ENCODE measurements around the gene CIRBP. TPM values are rescaled to one million over a fixed set of nuclear protein-coding genes. Genes with fewer than 3 reads are reported as not detected.

Gene CIRBP
- total and polyA plus RNA-seq, 3 donors from 2014 or later, result 483 to 661 (median 621) TPM

DNA sequence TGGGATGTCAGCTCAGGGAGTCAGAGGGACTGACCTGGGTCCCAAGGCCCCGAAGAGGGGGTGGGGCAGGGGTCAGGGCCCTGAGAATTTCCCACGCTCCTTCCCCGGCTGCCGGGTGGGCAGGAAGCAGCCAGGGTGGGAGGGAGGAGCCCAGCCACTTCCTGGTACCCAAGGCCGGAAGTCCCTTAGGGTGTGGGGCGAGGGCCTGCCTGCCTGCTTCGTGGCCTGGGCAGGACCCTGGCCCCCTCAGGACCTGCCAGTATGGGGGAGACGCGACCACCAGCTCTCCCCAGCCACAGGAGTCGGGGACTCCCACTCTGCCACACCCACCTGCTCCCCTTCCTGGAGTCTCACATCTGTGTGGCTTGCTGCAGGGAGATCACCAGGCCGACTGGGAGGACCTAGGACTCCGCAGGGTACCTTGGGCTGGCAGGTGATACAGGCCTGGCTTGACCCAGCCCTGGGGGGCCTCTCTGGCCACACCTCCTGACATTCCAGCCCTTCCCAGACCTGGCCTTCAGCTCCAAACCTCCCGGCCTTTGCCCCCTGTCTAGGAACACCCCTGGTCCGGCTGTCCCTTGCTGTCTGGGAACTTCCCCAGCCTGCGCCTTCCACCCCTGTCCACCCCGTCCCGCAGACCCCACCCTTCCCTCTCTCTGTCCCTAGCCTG, 9.8 kb upstream of the CIRBP start:
- Histone ChIP-seq H3K4me1 (peaks cover 62% of the 10 kb centered on the region), H3K36me3 (ENCODE audit: low read depth, missing control alignments) (no peaks in the 10 kb centered on the region), H3K27ac (peak overlapping the region; percentile 88 to 91), H3K27me3 (no peaks in the 10 kb centered on the region), H3K4me3 (no peak overlapping the region), H3K9me3 (no peaks in the 10 kb centered on the region)
- 29 to 45% methylated on average over 6 to 17 of the region's 17 CpGs for WGBS, 2 donors
- intact Hi-C loops (cut with DNase I; ENCODE audit: low total_unique reads), result no loop called here
- TF ChIP-seq, protein P1, sequence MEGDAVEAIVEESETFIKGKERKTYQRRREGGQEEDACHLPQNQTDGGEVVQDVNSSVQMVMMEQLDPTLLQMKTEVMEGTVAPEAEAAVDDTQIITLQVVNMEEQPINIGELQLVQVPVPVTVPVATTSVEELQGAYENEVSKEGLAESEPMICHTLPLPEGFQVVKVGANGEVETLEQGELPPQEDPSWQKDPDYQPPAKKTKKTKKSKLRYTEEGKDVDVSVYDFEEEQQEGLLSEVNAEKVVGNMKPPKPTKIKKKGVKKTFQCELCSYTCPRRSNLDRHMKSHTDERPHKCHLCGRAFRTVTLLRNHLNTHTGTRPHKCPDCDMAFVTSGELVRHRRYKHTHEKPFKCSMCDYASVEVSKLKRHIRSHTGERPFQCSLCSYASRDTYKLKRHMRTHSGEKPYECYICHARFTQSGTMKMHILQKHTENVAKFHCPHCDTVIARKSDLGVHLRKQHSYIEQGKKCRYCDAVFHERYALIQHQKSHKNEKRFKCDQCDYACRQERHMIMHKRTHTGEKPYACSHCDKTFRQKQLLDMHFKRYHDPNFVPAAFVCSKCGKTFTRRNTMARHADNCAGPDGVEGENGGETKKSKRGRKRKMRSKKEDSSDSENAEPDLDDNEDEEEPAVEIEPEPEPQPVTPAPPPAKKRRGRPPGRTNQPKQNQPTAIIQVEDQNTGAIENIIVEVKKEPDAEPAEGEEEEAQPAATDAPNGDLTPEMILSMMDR (IDR thresholded peaks at IDR 0.05), result no peak
- TF ChIP-seq POLR2A (IDR thresholded peaks at IDR 0.05), result no peak
- no peak for DNase-seq

DNA sequence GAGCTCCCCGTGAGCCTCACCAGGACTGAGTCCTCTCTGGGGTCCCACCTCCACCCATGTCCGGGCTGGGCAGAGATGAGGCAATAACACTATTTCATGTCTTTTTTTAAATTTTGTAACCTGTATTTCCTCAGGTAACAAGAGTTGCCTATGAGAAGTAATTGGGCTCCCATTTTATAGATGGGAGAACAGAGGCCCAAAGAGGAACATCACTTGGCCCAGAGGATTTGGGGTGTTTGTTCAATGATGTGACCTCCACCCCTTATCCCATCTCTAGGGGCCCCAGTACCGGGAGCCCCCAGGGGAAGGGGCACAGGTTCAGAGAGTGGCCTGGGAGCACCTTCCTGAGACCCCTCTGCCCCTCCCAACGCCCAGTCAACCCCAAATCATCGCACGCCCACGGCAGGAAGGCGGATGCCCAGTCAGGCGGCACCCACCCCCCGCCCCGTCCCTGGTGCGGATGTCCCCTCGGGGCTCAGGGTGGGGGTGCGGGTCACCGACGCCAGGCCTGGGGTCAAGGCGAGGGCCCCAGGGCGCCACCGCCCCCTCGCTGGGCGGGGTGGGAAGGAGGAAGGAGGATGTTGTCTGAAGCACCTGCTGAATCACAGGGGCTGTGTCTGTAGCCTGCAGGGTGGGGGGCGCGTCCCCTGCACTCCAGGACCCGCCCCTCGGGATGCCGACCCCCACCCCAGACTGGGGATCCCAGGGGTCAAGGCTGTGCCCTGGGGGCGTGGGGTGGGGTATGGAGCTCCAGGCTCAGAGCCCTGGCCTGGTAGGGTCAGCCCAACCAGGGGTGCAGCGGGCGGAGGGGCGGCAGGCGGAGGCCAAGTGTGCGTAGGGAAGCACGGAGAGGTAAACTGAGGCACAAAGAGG, 9.0 kb upstream of the CIRBP start:
- Histone ChIP-seq H3K4me3 (peak overlapping the region; percentile 60 to 79), H3K27ac (peak overlapping the region; percentile 88 to 91), H3K36me3 (ENCODE audit: low read depth, missing control alignments) (no peaks in the 10 kb centered on the region), H3K4me1 (peaks cover 64% of the 10 kb centered on the region), H3K9me3 (no peaks in the 10 kb centered on the region), H3K27me3 (no peaks in the 10 kb centered on the region)
- DNase-seq, result no peak
- TF ChIP-seq POLR2A (IDR thresholded peaks at IDR 0.05), result no peak
- TF ChIP-seq, protein P1 (IDR thresholded peaks at IDR 0.05), result no peak
- intact Hi-C loops (cut with DNase I; ENCODE audit: low total_unique reads), result no loop called here
- 28 to 35% methylated on average over 9 to 33 of the region's 33 CpGs for WGBS, 2 donors

DNA sequence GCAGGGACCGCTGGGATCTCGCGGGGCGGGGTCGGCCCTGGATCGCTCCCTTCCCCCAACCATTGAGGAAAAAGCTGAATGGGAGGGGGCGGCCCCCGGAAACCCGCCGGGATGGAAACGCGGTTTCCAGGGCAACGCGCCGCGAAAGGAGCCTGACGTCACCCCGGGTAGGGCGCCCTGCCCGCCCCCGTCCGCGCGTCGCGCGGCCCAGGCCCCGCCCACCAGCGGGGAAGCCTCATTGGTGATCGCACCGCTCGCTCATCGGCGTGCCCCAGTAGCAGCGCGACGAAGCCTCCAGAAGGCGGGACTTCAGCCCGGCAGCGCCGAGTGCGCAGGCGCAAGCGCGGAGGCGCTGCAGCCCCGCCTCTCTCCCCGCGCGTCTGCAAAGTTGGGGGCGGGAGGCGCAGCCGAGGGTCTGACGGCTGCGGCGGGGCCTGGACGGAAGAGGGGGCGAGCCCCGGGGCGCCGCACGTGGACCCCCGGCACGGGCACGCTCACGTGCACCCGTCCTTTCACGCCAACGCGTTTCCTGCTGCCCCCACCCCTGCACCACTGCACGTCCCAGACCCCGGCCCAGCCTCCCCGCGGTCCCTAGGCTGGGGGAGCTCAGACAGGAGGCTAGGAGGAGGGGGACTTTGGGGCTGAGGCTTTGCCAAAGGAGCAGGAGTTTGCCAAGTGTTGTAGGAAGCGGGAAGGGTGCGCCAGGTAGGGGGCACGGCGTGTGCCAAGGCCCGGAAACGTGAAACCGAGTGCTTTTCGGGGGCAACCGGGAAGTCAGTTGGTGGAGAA, 8.2 kb upstream of the CIRBP start:
- peak overlapping the region; percentile 88 to 91 for H3K27ac ChIP-seq
- H3K4me3 ChIP-seq, result peak overlapping the region; percentile 60 to 79
- H3K27me3 ChIP-seq, result no peaks in the 10 kb centered on the region
- TF ChIP-seq POLR2A (IDR thresholded peaks at IDR 0.05), result no peak
- TF ChIP-seq, protein P1 (IDR thresholded peaks at IDR 0.05), result no peak
- peaks cover 66% of the 10 kb centered on the region for H3K4me1 ChIP-seq
- intact Hi-C loops (cut with DNase I; ENCODE audit: low total_unique reads), result no loop called here
- no peaks in the 10 kb centered on the region for H3K36me3 ChIP-seq (ENCODE audit: low read depth, missing control alignments)
- peak; percentile 97 for DNase-seq
- H3K9me3 ChIP-seq, result no peaks in the 10 kb centered on the region
- 1 to 7% methylated on average over 10 to 74 of the region's 83 CpGs for WGBS, 2 donors

GRCh38 chr19:1261538-1261797, 7.7 kb upstream of the CIRBP start:
- no peaks in the 10 kb centered on the region for H3K27me3 ChIP-seq
- peak overlapping the region; percentile 80 to 81 for H3K27ac ChIP-seq
- no peaks in the 10 kb centered on the region for H3K36me3 ChIP-seq (ENCODE audit: low read depth, missing control alignments)
- intact Hi-C loops (cut with DNase I; ENCODE audit: low total_unique reads), result no loop called here
- H3K9me3 ChIP-seq, result no peaks in the 10 kb centered on the region
- no peak for DNase-seq
- peak overlapping the region; percentile 60 to 79 for H3K4me3 ChIP-seq
- H3K4me1 ChIP-seq, result peaks cover 71% of the 10 kb centered on the region
- WGBS, 2 donors, result 13 to 19% methylated on average over 14 of the region's 14 CpGs
- TF ChIP-seq, protein P1 (IDR thresholded peaks at IDR 0.05), result peak in 1 of 3 experiments; percentile 14
- TF ChIP-seq POLR2A (IDR thresholded peaks at IDR 0.05), result no peak
